Activated CD4-positive, alpha-beta T cell treated with anti-CD3 and anti-CD28 coated beads, Interleukin-2, amount 10 ng/mL, durations not matched to agents 24 days and 14 days (primary cell): ENCODE data around the gene DDX39B. TPM values are rescaled to one million over a fixed set of nuclear protein-coding genes. Genes with fewer than 3 reads are reported as not detected.
"Not testable (repeated sequence)": the region's sequence is repeated elsewhere in the genome, so short reads cannot be mapped to it uniquely, and the experiment has no call there.

Source experiments
- DNase-seq: peaks from one replicate; pipeline ENCODE4 v3.0.0; 2022
- H3K27ac Mint-ChIP-seq: one replicate; pipeline ENCODE4 v1.8.0; 2022; ENCODE audit warnings: mild to moderate bottlenecking, mixed read lengths
- H3K27me3 Mint-ChIP-seq: one replicate; pipeline ENCODE4 v1.8.0; 2022; ENCODE audit warnings: mixed read lengths
- H3K36me3 Mint-ChIP-seq: one replicate; pipeline ENCODE4 v1.8.0; 2022; ENCODE audit warnings: low read depth, mild to moderate bottlenecking, mixed read lengths
- H3K4me1 Mint-ChIP-seq: one replicate; pipeline ENCODE4 v1.8.0; 2021; ENCODE audit warnings: mixed read lengths
- H3K4me3 Mint-ChIP-seq: one replicate; pipeline ENCODE4 v1.8.0; 2022; ENCODE audit warnings: mild to moderate bottlenecking, moderate library complexity, mixed read lengths
- H3K9me3 Mint-ChIP-seq: one replicate; pipeline ENCODE4 v1.8.0; 2021; ENCODE audit warnings: mixed read lengths
- intact Hi-C: fragments of 100-400 bp; cut with micrococcal nuclease; formaldehyde crosslinking; loops from one replicate; pipeline ENCODE4 v1.15.1; 2023
- total RNA-seq: library from RNA; stranded (reverse); gene quantifications from 2 replicates; pipeline ENCODE4 v1.2.3, GENCODE V29; 2022

DDX39B gene
- total RNA-seq, 1 donor from 2014 or later: 720 TPM

GRCh38 chr6:31486065-31486837, 55.6 kb downstream of the DDX39B start:
- H3K36me3 Mint-ChIP-seq, H3K27ac Mint-ChIP-seq, H3K9me3 Mint-ChIP-seq, H3K4me3 Mint-ChIP-seq, DNase-seq, intact Hi-C loops, H3K27me3 Mint-ChIP-seq: not testable (repeated sequence)
- peaks cover 13% of the 10 kb centered on the region for H3K4me1 Mint-ChIP-seq

GRCh38 chr6:31485055-31485454, 56.7 kb downstream of the DDX39B start:
- Mint-ChIP-seq H3K36me3 (no peaks in the 10 kb centered on the region), H3K4me1 (peaks cover 6% of the 10 kb centered on the region), H3K27ac (no peak overlapping the region), H3K9me3 (no peaks in the 10 kb centered on the region), H3K4me3 (no peak overlapping the region), H3K27me3 (no peaks in the 10 kb centered on the region)
- no peak for DNase-seq
- intact Hi-C loops: no loop called here

- H3K9me3 Mint-ChIP-seq: no peaks in the 10 kb centered on the region
- no peak overlapping the region for H3K4me3 Mint-ChIP-seq
- intact Hi-C loops: no loop called here
- no peak overlapping the region for H3K27ac Mint-ChIP-seq
- no peaks in the 10 kb centered on the region for H3K27me3 Mint-ChIP-seq
- peaks cover 6% of the 10 kb centered on the region for H3K4me1 Mint-ChIP-seq
- DNase-seq: no peak
- no peaks in the 10 kb centered on the region for H3K36me3 Mint-ChIP-seq
These were observed 58.4 kb downstream of the DDX39B start for GRCh38 chr6:31483392-31483791.

GRCh38 chr6:31480574-31480973, 61.2 kb downstream of the DDX39B start:
- Mint-ChIP-seq H3K27ac (no peak overlapping the region), H3K4me3 (no peak overlapping the region), H3K27me3 (no peaks in the 10 kb centered on the region), H3K9me3 (no peaks in the 10 kb centered on the region), H3K36me3 (no peaks in the 10 kb centered on the region), H3K4me1 (no peaks in the 10 kb centered on the region)
- intact Hi-C loops: no loop called here
- DNase-seq: no peak

Other genes starting within 250 kb of the DDX39B start
- gene HLA-B, start 184.8 kb downstream of the DDX39B start, total RNA-seq: 3,406 and 3,483 TPM in 2 replicates
- 6.5 and 7.3 TPM in 2 replicates for gene MICA, start 138.4 kb downstream of the DDX39B start, total RNA-seq
- gene MICB, start 43.9 kb downstream of the DDX39B start, total RNA-seq: 32.8 and 35.5 TPM in 2 replicates
- not detected in 2 replicates for gene MCCD1, start 13.0 kb downstream of the DDX39B start, total RNA-seq
- gene ATP6V1G2, start 4.6 kb upstream of the DDX39B start, total RNA-seq: 0.89 and 0.92 TPM in 2 replicates
- 14.8 and 16.2 TPM in 2 replicates for gene NFKBIL1, start 5.6 kb upstream of the DDX39B start, total RNA-seq
- 622 and 631 TPM in 2 replicates for gene LTA, start 30.3 kb upstream of the DDX39B start, total RNA-seq
- 294 and 303 TPM in 2 replicates for gene TNF, start 33.6 kb upstream of the DDX39B start, total RNA-seq
- gene LTB, start 40.4 kb upstream of the DDX39B start, total RNA-seq: 134 and 136 TPM in 2 replicates
- gene LST1, start 44.3 kb upstream of the DDX39B start, total RNA-seq: 42.6 and 46.4 TPM in 2 replicates
- gene NCR3, start 51.0 kb upstream of the DDX39B start, total RNA-seq: 12.2 and 14.5 TPM in 2 replicates
- gene AIF1, start 73.2 kb upstream of the DDX39B start, total RNA-seq: 68.2 and 69.6 TPM in 2 replicates
- 290 and 303 TPM in 2 replicates for gene PRRC2A, start 78.7 kb upstream of the DDX39B start, total RNA-seq
- 324 and 342 TPM in 2 replicates for gene BAG6, start 110.7 kb upstream of the DDX39B start, total RNA-seq
- gene APOM, start 113.9 kb upstream of the DDX39B start, total RNA-seq: 2.5 and 3.4 TPM in 2 replicates
- gene C6orf47, start 118.8 kb upstream of the DDX39B start, total RNA-seq: 16.8 and 17.9 TPM in 2 replicates
- gene GPANK1, start 123.0 kb upstream of the DDX39B start, total RNA-seq: 32.9 and 33.6 TPM in 2 replicates
- gene CSNK2B, start 124.1 kb upstream of the DDX39B start, total RNA-seq: 288 and 302 TPM in 2 replicates
- gene LY6G5B, start 128.0 kb upstream of the DDX39B start, total RNA-seq: 32.8 and 33.5 TPM in 2 replicates
- 4.1 and 4.9 TPM in 2 replicates for gene LY6G5C, start 139.1 kb upstream of the DDX39B start, total RNA-seq
- gene ABHD16A, start 161.3 kb upstream of the DDX39B start, total RNA-seq: 43.1 and 44.7 TPM in 2 replicates
- not detected in 2 replicates for gene LY6G6F, start 164.9 kb upstream of the DDX39B start, total RNA-seq
- not detected in 2 replicates for gene LY6G6D, start 173.3 kb upstream of the DDX39B start, total RNA-seq
- gene LY6G6C, start 179.7 kb upstream of the DDX39B start, total RNA-seq: not detected in 2 replicates
- not detected in 2 replicates for gene MPIG6B, start 181.4 kb upstream of the DDX39B start, total RNA-seq
- gene DDAH2, start 187.3 kb upstream of the DDX39B start, total RNA-seq: 4.8 and 5.6 TPM in 2 replicates
- 385 TPM in 2 replicates for gene CLIC1, start 194.5 kb upstream of the DDX39B start, total RNA-seq
- gene MSH5, start 198.0 kb upstream of the DDX39B start, total RNA-seq: 87.8 and 99.6 TPM in 2 replicates
- 15.0 and 17.7 TPM in 2 replicates for gene SAPCD1, start 220.7 kb upstream of the DDX39B start, total RNA-seq
- 3.0 and 3.2 TPM in 2 replicates for gene VWA7, start 235.3 kb upstream of the DDX39B start, total RNA-seq